B cell (primary cell): ENCODE data around the gene PNN. TPM values are rescaled to one million over a fixed set of nuclear protein-coding genes. Genes with fewer than 3 reads are reported as not detected.

Experiments
- polyA plus RNA-seq: library from polyadenylated mRNA; depleted of rRNA; stranded (reverse); fragments of >200 nt; gene quantifications from 2 replicates; pipeline ENCODE4 v1.2.3, GENCODE V29; 2012
- total RNA-seq, 2 donors: library from RNA; stranded (reverse); fragments of 120-200 nt in 1 of 2; gene quantifications; 1 replicate in 1 of 2; 2 replicates in 1 of 2; pipeline versions ENCODE4 v1.2.3 to v1.2.4, GENCODE V29; 2013 to 2022

PNN gene
- total and polyA plus RNA-seq, 2 donors (not counting 1 experiment from before 2014, with no cell fraction given), result 49.7 to 134 TPM

Other genes starting within 250 kb of the PNN start
- 52.3 and 54.9 TPM in 2 replicates for gene SEC23A, start 72.0 kb upstream of the PNN start, total RNA-seq
- gene SEC23A, start 72.0 kb upstream of the PNN start, polyA plus RNA-seq, result 13.2 and 27.0 TPM in 2 replicates
- gene GEMIN2, start 60.9 kb upstream of the PNN start, total RNA-seq, result 13.4 and 18.2 TPM in 2 replicates
- 14.4 and 14.9 TPM in 2 replicates for gene GEMIN2, start 60.9 kb upstream of the PNN start, polyA plus RNA-seq
- 32.3 and 35.0 TPM in 2 replicates for gene TRAPPC6B, start 4.9 kb upstream of the PNN start, total RNA-seq
- gene TRAPPC6B, start 4.9 kb upstream of the PNN start, polyA plus RNA-seq, result 8.9 and 19.6 TPM in 2 replicates
- 26.1 and 27.1 TPM in 2 replicates for gene MIA2, start 58.7 kb downstream of the PNN start, total RNA-seq
- gene MIA2, start 58.7 kb downstream of the PNN start, polyA plus RNA-seq, result 11.5 and 17.4 TPM in 2 replicates